HG03521 (cell line): ENCODE results near the gene TTLL12.

Experiments
- ATAC-seq: cut with Tn5 transposase; IDR thresholded peaks from one replicate; pipeline ENCODE4 v1.9.1; 2021; ENCODE audit warnings: mild to moderate bottlenecking, moderate library complexity; ENCODE audit not compliant: unreplicated experiment

TTLL12 gene

DNA sequence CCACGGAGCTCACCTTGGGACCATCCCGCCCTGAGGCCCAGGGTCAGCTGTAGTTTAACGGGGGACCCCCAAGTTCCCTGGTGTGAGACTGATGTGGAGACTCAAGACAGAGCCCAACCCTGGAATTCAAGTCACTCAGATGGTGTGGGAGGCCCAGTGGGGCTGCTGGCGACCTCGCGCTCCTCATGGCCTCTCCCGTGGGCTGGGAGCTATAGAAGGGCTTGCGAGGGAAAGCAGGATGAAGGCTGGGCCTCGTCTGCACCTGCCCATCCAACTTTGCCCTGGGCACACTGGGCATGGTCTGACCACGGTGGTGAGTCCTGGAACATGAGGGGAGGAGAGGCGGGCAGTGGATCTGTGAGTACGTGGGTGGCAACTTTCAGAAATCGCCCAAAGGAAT, 13.6 kb upstream of the TTLL12 start:
- no peak for ATAC-seq

DNA sequence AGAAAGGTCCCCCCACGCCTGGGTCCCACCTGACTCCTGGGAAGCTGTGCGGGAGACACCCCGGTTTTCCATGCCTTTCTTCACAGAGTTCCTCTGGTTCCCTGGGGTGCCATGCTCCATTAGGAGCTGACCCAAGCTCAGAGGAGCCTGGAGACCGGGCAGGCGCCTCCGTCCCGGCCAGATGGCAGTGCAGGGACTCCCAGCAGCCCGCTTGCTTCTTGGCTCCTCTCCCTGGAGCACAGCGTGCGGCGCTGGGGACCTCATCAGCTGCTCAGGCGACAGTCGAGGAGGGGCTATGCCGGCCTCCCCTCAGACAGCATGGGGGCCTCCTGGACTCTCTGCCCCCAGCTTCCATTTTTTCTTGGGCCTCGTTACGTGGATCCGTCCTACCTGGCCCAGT, 13.1 kb upstream of the TTLL12 start:
- ATAC-seq, result no peak

DNA sequence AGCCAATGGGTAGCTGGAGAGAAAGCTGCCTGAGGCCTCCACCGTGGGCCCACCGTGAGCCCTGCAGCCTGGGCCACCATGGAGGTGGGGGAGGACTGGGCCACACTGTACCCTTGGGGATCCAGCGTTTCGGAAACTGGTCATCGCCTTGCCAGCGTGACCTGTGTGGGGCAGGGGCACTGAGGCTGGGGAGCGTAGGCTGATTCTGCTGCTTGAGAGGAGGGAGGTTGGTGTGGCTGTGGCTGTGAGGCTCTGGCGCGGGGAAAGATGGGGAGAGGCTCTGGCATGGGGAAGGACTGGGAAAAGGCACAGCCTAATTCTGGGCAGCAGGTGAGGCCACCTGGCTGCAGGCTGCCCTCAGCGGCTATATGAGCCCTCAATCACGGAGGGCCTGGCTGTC, 12.6 kb upstream of the TTLL12 start:
- no peak for ATAC-seq

DNA sequence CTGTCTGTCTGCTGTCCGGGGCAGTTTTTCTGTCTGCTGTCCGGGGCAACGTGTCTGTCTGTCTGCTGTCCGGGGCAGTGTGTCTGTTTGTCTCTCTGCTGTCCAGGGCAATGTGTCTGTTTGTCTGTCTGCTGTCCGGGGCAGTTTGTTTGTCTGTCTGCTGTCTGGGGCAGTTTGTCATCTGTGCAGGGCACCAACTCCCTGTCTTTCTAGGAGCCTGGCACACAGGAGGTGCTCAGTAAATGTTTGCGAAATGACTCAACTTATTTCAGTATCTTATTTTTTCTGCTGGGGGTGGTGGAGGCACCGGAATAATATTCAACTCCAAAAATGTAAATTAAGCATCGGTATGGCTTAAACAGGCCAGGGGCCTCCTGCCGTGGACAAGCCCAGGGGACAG, 12.0 kb upstream of the TTLL12 start:
- no peak for ATAC-seq

DNA sequence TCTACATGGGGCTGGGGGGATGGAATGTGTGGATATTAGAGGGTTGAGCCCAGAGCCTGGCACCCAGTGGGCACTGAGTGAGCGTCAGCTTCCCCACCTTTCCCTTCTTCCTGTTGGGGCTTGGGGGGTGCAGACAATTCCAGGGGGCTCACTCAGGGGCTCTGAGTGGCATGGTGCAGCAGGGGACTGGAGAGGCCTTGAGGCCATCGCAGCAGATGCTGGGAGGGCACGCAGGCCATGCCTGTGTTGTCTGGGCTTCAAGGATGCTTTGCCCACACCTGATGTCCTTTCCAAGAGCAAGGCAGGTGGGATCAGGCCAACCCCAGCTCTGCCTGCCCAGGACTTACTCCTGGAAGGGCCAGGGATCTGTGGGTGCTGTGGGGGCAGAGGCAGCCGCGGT, 11.2 kb upstream of the TTLL12 start:
- no peak for ATAC-seq

DNA sequence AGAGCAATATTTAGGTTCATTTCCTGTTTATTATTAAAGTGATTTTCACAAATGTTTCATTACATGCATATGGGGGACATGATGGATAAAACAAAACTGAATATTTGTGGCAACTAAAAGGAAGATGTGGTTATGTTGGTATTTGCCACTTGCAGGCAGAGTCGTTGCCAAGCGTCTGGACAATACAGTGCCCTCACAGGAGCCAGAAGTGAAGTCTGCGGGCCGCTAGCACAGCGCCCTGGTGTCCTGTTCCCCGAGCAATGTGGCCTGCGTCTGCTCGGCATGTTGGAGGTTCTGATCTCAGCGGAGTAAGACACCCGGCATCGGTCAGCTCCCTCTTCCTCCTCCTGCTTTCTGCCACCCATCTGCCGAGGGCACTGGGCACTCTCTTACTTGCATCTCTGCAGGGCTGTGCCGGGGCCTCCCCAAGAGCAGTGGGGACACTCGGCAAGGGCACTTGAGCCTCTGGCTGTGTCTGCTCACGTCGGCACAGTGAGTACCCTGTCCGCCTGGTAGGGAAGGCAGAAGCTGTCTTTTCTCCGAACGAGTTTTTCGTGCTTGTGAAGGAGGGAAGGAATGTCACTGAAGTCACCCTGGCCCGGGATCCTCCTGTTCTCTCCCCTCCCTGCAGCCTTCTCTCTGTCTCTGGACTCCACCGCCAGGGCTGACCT, 10.5 kb upstream of the TTLL12 start:
- ATAC-seq, result no peak

DNA sequence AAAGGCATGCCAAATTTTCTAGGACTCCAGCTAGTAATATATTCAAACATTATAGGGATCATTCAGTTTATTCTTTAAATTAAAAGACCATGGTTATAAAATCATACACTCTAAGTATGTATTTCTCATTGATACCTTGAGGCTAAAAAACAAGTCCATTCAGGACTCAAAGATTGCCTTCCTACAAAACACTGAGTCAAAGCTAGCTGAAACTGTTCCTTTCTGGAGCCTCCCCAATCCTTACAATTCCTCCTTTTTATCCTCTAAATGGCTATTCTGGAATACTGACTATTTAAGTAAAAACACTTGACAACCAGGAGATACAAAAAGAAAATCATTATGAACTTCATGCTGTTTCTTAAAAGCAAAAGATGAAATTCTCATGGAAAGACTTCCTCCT, 4.9 kb upstream of the TTLL12 start:
- ATAC-seq, result no peak

DNA sequence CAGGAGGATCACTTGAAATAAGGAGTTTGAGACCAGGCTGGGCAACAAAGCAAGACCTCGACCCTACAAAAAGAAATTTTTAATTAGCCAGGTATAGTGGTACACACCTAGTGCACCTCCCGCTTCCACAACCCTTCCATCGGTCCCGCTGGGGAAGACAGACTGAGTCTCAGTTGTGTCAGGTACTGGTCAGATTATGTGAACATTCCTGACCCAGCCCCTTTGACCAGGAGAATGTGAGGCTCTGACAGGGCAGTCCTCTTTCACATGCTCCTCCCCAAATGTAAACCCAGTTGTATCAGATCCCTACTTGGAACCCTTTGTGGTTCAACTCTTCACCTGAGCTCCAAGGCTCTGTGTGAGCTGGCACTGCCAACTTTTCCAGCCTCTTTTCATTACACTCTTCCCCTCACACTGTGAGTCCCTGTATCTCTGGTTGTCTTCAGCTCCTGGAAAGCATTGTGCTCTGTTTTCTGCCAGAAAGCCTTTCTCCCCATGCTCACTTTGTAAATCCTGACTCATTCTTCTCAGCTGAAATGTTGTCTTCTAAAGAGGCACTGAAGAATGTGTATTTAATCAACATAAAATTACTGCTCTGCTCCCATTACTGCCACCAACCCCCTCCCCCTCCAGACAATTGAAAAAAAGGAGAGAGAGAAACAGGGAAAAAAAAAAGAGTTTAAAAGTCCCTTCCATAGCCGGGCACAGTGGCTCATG, 2.1 kb upstream of the TTLL12 start:
- ATAC-seq, result no peak

DNA sequence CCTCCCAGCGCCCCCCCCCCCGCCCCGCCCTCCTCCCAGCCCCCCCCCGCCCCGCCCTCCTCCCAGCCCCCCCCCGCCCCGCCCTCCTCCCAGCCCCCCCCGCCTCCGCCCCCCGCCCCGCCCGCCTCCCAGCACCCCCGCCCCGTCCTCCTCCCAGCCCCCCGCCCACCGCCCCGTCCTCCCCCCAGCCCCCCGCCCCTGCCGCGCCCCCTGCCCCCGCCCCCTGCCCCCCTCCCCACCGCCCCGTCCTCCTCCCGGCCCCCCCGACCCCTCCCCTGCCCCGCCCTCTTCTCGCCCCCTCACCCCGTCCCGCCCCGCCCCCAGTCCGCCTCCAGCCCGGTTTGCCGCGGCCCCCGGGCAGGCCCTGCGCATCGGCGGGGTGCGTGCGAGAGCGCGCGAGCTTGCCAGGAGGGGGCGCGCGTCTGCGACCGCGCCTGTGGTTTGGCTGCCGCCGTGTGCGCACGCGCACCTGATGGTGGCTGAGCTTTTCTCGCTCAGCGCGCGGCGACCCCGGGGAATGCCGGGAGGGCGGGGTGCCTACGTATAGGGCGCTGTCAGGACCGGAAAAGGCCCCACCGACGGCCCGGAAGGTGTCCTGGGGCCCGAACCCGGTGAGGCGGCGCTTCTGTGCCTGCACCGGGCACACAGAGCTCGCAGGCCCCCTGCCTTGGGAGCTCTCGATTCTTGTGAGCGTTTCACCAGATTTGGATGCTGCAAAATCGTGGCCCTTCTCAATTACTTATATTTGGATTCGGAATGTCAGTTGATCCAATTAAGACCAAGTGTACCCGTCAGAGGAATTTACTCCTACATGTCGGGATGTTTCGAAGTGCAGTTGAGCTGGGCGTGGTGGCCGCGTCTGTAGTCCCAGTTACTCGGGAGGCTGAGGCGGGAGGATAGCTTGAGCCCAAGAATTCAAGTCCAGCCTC, 501 bp upstream of the TTLL12 start:
- peak; percentile 83 for ATAC-seq

DNA sequence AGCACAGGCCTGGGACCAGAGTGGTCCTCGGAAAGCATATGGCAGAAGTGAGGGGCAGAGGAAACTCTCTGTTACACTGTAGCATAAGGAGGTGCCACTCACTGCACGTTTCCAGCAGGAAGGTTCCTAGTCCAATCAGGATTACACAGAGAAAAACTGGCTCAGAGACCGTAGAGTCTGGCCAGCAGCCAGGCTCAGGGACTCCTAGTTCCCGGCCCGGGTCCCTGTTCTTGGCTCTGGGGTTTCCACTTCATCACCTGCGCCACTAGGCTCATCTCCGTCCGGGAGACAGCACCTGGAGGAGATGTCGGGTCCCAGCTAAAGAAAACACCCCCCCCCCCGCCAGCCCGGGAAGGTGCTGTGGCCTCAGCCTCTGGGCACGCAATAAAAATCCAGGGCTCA, 1.1 kb downstream of the TTLL12 start:
- no peak for ATAC-seq

DNA sequence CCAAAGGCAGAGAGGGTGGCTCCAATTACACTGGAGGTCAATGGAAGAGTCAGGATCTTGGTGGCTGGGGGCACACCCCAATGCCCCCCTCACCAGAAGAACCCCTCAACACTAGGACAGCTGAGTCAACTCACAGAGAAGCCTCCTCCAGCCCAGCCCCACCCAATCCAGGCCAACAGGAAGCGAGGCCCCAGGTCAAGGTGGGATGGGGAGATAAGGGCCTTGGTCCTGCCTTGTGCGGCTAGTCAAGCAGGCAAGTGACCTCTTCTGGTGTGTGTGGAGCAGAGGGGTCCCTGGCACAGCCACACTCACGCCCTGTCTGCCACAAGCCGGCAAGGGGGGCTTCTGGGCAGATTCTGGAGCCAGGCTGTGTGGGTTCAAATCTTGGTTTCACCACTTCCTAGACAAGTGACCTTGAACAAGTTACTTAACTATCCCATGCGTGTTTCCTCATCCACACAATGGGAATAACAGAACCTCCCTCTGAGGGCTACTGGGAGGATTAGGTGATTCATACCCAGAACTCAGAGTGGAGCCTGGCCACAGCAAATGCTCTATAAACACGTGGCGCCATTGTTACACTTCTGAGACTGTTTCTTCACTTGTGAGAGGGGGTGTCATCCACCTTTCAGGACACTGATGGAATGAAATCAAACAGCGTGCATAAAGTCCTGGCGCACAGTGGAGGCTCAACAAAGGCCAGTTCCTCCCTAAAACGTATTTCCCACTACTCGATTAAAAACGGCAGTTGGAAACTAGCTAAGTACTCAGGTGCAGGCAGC, 3.2 kb downstream of the TTLL12 start:
- ATAC-seq, result no peak

DNA sequence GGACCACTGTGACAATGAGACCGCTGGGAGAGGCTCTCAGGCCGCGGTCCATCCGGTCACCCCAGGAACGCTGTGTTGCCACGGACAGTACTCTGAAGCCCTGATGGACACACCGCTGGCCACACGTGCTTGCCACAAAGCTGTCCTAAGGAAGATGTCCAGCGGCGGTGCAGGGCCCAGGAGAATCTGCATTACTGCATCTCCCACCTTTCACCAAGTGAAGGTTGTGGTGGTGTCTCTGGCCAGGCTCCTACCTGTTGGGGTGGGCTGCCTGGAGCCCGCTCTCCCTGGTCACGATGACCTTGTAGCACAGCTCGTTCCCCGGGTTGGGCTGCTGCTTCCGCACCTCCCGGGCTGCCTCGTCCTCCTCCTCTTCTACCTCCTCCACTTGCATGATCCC, 4.2 kb downstream of the TTLL12 start:
- ATAC-seq, result no peak

DNA sequence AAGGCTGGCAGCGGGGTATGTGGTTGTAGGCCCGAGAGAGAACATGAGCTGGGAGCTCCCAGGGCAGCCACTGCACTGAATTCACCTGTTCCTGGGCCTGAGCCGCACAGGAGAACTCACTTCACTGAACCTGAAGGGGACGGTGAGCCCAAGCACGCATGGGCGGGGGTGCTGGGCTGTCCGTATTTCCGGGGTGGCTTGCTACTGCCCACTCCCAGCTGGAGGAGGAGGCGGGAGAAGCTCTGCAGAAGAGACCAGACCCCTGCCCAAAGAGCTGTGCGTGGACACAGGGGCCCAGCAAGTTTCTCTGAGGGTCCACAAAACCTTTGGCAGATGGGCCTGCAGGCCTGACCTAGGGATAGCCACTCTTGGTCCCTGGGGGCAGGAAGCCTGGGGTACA, 4.8 kb downstream of the TTLL12 start:
- no peak for ATAC-seq

DNA sequence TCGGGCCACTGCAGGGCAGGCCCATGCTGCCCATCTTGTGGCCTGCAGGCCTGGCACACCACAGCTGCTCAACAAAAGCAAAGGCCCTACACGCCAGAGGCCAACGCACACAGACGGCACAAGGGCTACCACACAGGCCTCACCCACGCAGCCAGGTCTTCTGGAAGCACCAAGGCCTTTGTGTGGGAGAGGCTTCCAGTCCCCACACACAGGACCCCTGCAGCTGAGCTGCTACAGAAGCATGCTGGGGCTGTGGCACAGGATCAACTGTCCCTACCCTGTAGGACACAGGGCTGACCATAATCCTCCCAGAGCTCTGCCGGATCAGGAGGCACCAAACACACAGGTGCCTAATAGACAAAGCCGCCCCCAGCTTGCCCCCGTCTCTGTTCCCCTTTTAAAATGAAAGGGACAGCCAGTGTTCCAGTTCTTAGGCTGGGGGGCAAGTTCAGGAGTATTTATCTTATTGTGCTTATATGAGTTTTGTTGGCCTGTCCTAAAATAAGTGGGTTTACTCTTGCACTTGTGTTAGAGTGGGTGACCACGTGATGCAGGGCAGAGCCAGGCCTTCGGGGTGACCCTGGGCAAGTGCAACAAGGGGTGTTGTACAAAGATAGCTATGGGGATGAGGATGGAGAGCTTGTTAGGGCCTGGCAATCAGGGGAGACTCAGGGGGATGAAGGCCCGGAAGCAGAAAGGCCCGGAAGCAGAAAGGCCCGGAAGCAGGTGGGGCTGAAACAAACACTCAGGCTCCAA, 5.4 kb downstream of the TTLL12 start:
- ATAC-seq, result no peak

DNA sequence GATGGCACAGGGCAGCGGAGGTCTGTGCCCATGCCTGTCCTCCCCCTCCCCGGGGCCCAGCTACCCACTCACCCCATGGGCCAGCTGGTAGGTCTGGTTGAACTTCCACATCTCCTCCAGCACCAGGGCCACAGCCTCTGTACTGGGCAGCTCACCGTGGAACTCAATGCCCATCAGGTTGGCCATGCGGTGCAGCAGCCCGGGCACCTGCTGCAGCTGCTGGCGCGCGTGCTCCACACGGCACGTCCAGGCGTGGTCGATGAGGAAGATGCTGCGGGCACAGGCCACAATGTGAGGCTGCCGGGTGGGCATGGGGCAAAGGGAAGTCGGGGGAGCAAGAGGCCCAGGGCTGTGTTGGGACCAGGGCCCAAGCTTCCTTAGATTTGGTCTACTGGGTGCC, 6.3 kb downstream of the TTLL12 start:
- no peak for ATAC-seq

DNA sequence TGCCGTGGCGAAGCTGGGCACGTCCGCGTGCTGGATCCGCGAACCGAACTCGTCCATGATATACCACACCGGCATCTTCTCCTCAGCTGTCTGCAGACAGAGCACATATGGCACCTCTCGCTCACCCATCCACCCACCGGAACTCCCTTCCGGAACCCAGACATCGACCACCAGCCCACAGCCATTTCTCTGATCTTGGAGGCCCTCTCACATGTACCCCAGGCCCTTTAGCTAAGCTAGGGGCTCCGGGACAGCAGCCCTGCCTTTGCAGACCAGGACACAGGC, 7.1 kb downstream of the TTLL12 start:
- no peak for ATAC-seq

DNA sequence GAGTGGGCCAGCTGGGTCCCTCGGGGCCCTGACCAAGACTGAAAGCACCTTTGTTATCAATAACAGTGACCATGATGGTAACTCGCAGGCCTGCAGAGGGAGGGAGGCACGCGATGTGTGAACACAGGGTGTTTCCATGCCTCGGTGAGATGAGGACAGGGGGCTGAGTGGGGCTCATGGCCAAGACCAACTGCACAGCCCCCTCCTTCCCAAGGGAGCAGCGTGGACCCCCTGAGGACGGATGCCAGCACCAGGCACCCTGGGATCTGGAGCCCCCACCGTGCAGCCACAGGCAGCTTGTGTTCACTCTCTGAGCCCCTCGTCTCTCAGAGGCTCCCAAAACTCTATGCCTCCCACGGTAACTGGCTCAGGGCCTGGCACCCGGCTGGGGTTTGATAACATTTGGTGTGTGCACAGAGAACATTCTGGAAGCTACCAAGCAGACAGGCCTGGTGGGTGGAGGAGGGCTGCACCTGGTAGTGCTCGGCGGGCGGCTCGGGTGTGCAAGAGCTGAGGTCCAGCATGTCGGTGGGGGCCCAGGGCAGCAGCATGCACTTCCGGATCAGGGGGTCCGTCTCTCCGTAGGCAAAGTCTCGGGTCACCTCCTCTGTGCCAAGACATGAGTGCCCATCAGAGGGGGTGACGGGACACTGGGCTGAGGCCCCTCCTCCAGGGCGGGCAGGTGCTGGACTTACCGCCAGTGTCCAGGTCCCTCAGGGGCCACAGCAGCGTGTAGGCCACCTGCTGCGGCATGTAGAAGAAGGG, 7.6 kb downstream of the TTLL12 start:
- no peak for ATAC-seq

DNA sequence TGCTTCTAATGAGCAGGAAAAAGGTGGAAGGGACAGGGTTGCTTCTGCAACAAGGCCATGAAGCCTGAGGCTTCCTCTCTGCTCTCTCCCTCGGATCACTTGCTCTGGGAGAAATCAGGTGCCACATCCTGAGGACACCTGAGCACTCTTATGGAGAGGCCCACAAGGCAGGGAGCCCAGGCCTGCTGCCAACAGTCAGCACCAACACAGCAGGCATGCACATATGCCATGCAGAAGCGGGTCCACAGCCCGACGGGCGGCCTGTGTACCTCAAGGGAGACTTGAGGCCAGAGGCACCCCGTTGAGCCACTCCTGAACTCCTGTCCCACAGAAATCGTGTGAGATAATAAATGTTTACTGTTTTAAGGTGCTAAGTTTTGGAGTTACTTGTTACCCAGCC, 9.5 kb downstream of the TTLL12 start:
- ATAC-seq, result no peak

DNA sequence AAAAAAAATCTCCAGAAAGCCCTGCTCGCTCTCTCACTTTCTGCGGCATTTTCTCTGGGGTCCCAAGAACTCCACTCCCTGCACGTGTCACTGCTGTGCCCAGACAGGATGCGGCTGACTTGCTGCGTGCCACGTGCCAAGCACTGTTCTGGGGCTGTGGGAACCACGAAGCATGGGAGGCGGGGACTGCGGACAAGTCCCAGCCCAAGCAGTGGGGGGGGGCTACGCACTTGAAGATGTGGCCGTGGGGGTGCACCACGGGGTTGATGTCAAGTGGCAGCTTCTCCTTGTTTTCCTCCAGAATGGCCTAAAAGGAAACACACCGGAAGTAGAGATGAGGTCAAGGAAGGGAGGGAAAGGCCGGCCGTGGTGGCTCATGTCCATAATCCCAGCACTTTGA, 10.8 kb downstream of the TTLL12 start:
- ATAC-seq, result no peak
